ENCODE measurements around the gene NPL.

Gene NPL

DNA sequence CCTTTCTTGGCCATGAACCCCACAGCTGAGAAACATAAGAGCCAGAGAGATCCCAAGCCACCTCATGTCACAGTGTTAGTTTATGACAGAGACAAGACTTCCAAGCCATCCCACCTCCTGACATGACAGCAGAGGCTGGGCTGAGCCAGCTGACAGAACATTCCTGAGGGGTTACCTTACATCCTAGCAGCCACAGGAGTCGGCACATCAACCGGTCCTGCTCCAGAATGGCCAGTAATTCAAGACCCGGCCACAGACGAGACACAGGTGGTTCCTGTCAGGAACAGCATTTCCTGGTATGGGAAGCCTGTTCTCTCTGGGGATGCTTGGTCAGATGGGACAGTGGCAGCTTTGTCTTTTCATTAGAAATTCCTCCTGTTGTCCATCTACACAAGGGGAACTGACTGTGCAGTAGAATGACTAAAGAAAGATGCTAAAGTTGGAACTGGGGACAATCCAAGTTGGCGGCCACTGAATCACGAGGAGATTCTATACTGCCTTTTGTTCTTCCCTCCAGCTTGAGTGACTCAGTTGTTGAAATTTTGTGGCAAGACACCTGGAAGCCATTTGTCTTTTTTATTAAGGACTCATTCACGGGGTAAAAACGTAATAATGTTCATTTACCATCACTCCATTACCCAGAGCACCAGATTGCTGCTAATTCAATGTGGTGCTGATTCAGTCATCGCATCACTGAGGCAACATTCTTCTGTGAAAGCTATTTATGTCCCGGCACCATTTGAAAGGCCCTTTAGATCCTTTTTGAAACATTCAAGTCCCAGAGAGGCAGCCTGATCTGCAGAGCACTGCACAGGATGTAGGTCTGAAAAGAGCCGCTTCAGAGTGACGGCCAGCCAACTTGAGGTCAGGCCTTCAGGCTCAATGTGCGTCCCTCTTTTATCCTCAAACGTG lies 37.2 kb upstream of the NPL start:
- H3K4me3 ChIP-seq (ENCODE audit: low read depth, low read length, poor library complexity, severe bottlenecking) = no peak overlapping the region
- no peak overlapping the region for H3K9ac ChIP-seq (ENCODE audit: low read length)
- H3K79me2 ChIP-seq (ENCODE audit: insufficient read depth, low read length) = no peaks in the 10 kb centered on the region
- H2AFZ ChIP-seq (ENCODE audit: low read length) = no peak overlapping the region
- no peaks in the 10 kb centered on the region for H3F3A ChIP-seq (ENCODE audit: insufficient read depth, low read length)
- no peaks in the 10 kb centered on the region for H3K4me1 ChIP-seq (ENCODE audit: insufficient read depth, low read length, severe bottlenecking)
- H3K27me3 ChIP-seq (ENCODE audit: insufficient read depth, low read length) = no peaks in the 10 kb centered on the region
- H3K4me2 ChIP-seq (ENCODE audit: low read length) = no peak overlapping the region
- H3K9me3 ChIP-seq (ENCODE audit: low read length) = peaks cover 4% of the 10 kb centered on the region; the same call in 1 of the 2 replicates
- H3K9me2 ChIP-seq (ENCODE audit: low read depth, low read length) = no peaks in the 10 kb centered on the region
- no peaks in the 10 kb centered on the region for H4K20me1 ChIP-seq (ENCODE audit: insufficient read depth, low read length)
- no peaks in the 10 kb centered on the region for H3K36me3 ChIP-seq (ENCODE audit: insufficient read depth, low read length)
- TF ChIP-seq EZH2 (IDR thresholded peaks at IDR 0.05; ENCODE audit: borderline replicate concordance, low read length) = no peak
- no peak overlapping the region for H3K27ac ChIP-seq (ENCODE audit: low read depth, low read length, poor library complexity, severe bottlenecking)

DNA sequence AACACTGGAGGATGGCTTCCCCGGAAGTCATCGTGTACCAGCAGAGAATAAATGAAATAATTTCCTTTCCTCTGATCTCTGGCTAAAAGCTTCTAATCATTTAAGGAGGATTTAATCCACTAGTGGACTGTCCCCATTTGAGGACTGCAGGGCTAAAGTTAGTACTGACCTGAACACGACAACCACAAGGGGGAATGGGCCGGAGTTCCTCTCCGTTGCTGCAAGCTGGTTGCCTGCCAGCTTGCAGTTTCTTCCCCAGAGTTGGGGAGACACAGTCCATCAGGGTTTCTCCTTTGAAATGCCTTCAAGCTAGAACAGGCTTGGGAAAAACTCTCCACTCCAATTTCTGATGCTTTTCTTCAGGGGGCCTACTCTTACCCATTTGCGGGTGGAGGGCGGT lies 35.5 kb upstream of the NPL start:
- Histone ChIP-seq H3K9ac (ENCODE audit: low read length) (no peak overlapping the region), H3K9me2 (ENCODE audit: low read depth, low read length) (no peaks in the 10 kb centered on the region), H3K79me2 (ENCODE audit: insufficient read depth, low read length) (no peaks in the 10 kb centered on the region), H3K27me3 (ENCODE audit: insufficient read depth, low read length) (no peaks in the 10 kb centered on the region), H3K9me3 (ENCODE audit: low read length) (peaks cover 1% of the 10 kb centered on the region; the same call in 1 of the 2 replicates), H3K4me3 (ENCODE audit: low read depth, low read length, poor library complexity, severe bottlenecking) (no peak overlapping the region), H2AFZ (ENCODE audit: low read length) (no peak overlapping the region), H3K36me3 (ENCODE audit: insufficient read depth, low read length) (no peaks in the 10 kb centered on the region), H3K27ac (ENCODE audit: low read depth, low read length, poor library complexity, severe bottlenecking) (no peak overlapping the region), H3F3A (ENCODE audit: insufficient read depth, low read length) (no peaks in the 10 kb centered on the region), H4K20me1 (ENCODE audit: insufficient read depth, low read length) (no peaks in the 10 kb centered on the region), H3K4me1 (ENCODE audit: insufficient read depth, low read length, severe bottlenecking) (no peaks in the 10 kb centered on the region), H3K4me2 (ENCODE audit: low read length) (no peak overlapping the region)
- no peak for TF ChIP-seq EZH2 (IDR thresholded peaks at IDR 0.05; ENCODE audit: borderline replicate concordance, low read length)
- TF ChIP-seq, protein P1, sequence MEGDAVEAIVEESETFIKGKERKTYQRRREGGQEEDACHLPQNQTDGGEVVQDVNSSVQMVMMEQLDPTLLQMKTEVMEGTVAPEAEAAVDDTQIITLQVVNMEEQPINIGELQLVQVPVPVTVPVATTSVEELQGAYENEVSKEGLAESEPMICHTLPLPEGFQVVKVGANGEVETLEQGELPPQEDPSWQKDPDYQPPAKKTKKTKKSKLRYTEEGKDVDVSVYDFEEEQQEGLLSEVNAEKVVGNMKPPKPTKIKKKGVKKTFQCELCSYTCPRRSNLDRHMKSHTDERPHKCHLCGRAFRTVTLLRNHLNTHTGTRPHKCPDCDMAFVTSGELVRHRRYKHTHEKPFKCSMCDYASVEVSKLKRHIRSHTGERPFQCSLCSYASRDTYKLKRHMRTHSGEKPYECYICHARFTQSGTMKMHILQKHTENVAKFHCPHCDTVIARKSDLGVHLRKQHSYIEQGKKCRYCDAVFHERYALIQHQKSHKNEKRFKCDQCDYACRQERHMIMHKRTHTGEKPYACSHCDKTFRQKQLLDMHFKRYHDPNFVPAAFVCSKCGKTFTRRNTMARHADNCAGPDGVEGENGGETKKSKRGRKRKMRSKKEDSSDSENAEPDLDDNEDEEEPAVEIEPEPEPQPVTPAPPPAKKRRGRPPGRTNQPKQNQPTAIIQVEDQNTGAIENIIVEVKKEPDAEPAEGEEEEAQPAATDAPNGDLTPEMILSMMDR (IDR thresholded peaks at IDR 0.05; ENCODE audit: low read length) = no peak

DNA sequence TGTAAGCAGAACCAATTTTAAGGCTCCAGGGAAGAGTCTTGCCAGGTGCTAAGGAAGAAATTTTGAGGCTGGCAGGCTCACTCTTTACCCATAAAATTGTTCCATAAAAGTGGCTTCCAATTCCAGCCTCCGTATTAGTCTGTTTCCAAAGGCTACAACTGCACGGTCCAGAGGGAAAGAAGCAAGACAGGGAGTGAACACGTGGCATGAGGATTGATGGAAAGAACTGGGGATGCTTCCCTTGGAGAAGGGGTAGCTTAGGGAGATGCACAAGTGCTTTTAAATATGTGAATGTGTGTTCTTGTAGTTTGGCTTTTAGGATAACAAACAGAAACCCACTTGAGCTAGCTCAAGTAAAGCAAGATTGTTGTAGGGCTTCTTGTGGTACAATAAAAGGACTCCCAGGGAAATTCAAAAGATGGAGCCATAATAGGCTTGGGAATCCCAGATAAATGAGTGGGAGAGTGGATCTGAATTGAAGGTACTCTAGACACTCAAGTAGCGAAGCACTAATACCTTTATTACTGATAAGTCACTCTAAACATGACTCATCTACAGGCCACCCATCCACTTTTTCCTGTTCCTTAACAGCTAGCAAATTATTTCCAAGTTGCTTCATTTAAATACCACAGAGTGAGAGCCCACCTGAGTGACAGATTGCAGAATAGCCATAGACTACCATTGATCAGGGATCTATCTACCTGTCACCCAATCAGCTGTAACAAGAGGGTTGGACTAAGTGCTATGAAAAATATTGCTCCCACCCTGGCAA lies 34.8 kb upstream of the NPL start:
- no peak overlapping the region for H3K27ac ChIP-seq (ENCODE audit: low read depth, low read length, poor library complexity, severe bottlenecking)
- H3K9me3 ChIP-seq (ENCODE audit: low read length) = no peaks in the 10 kb centered on the region
- TF ChIP-seq, protein P1 (IDR thresholded peaks at IDR 0.05; ENCODE audit: low read length) = no peak
- TF ChIP-seq EZH2 (IDR thresholded peaks at IDR 0.05; ENCODE audit: borderline replicate concordance, low read length) = no peak
- H3K36me3 ChIP-seq (ENCODE audit: insufficient read depth, low read length) = no peaks in the 10 kb centered on the region
- H3K9me2 ChIP-seq (ENCODE audit: low read depth, low read length) = no peaks in the 10 kb centered on the region
- no peak overlapping the region for H3K9ac ChIP-seq (ENCODE audit: low read length)
- H3F3A ChIP-seq (ENCODE audit: insufficient read depth, low read length) = no peaks in the 10 kb centered on the region
- H3K27me3 ChIP-seq (ENCODE audit: insufficient read depth, low read length) = no peaks in the 10 kb centered on the region
- H2AFZ ChIP-seq (ENCODE audit: low read length) = no peak overlapping the region
- no peaks in the 10 kb centered on the region for H4K20me1 ChIP-seq (ENCODE audit: insufficient read depth, low read length)
- no peaks in the 10 kb centered on the region for H3K4me1 ChIP-seq (ENCODE audit: insufficient read depth, low read length, severe bottlenecking)
- no peak overlapping the region for H3K4me3 ChIP-seq (ENCODE audit: low read depth, low read length, poor library complexity, severe bottlenecking)
- H3K79me2 ChIP-seq (ENCODE audit: insufficient read depth, low read length) = no peaks in the 10 kb centered on the region
- no peak overlapping the region for H3K4me2 ChIP-seq (ENCODE audit: low read length)

Data from OCI-LY1 (cell line).